Fibroblast of skin of left biceps (primary cell): ENCODE results near the gene PRAMEF25.
"Not testable (repeated sequence)": the region's sequence is repeated elsewhere in the genome, so short reads cannot be mapped to it uniquely, and the experiment has no call there.

ENCODE experiments used
- DNase-seq, 2 experiments: peaks; one replicate each; pipeline ENCODE4 v3.0.0-alpha.2; 2013; ENCODE audit warnings: low read depth in 2 of 2

The PRAMEF25 gene

GRCh38 chr1:13070474-13070873 is at the start of gene PRAMEF25:
PRAMEF25 (plus strand) TSS chr1:13070774; CDS start chr1:13073694, 2,920 bp downstream.
- DNase-seq: not testable (repeated sequence)

GRCh38 chr1:13056475-13056874 is 14.1 kb upstream of the PRAMEF25 start, which contains the start of gene PRAMEF27:
PRAMEF27 (minus strand) TSS chr1:13056575; CDS start chr1:13053659, 2,916 bp downstream.
- not testable (repeated sequence) for DNase-seq

- DNase-seq: not testable (repeated sequence)
These were observed 46.2 kb downstream of the PRAMEF25 start, which contains the start of gene HNRNPCL2 for GRCh38 chr1:13116754-13117153. HNRNPCL2 (minus strand) TSS chr1:13116854; CDS start chr1:13116400, 454 bp downstream.
